ENCODE results near the gene GABRG2. TPM values are rescaled to one million over a fixed set of nuclear protein-coding genes. Genes with fewer than 3 reads are reported as not detected.

The GABRG2 gene
- polyA plus RNA-seq, 1 of the 3 experiments (the other 2 are of a cell fraction), result not detected

GRCh38 chr5:162132348-162132747 lies 64.8 kb downstream of the GABRG2 start (continued):
- TF ChIP-seq POLR2AphosphoS5 (IDR thresholded peaks at IDR 0.05; ENCODE audit: low read depth, low read length) (no peak), NRF1 (IDR thresholded peaks at IDR 0.05; ENCODE audit: low read depth, low read length) (no peak)

GRCh38 chr5:162139190-162139589 lies 71.6 kb downstream of the GABRG2 start:
- ChIA-PET CTCF (no interaction called here), POLR2A (no interaction called here)
- no peaks in the 10 kb centered on the region for H4K20me1 ChIP-seq (ENCODE audit: insufficient read depth)
- no peaks in the 10 kb centered on the region for H3K79me2 ChIP-seq (ENCODE audit: insufficient read depth)
- H3K9ac ChIP-seq, result no peak overlapping the region
- H3K9me2 ChIP-seq, result no peaks in the 10 kb centered on the region
- H2AFZ ChIP-seq (ENCODE audit: low read depth), result no peak overlapping the region
- no peak overlapping the region for H3K4me3 ChIP-seq (ENCODE audit: low read depth in 2 of 2, low read length in 1 of 2)
- no peaks in the 10 kb centered on the region for H3K36me3 ChIP-seq (replicated peaks in 1 of 2; ENCODE audit: control insufficient read depth in 1 of 2, insufficient read depth in 2 of 2, low read length in 1 of 2)
- no peaks in the 10 kb centered on the region for H3K9me3 ChIP-seq
- no peaks in the 10 kb centered on the region for H3K27me3 ChIP-seq (ENCODE audit: insufficient read depth)
- DNase-seq, result no peak
- H3K4me1 ChIP-seq (ENCODE audit: control insufficient read depth in 1 of 2, insufficient read depth in 2 of 2, low read depth in 1 of 2, low read length in 1 of 2), result no peaks in the 10 kb centered on the region
- H3K4me2 ChIP-seq, result no peak overlapping the region
- 32% methylated on average over 3 of the region's 3 CpGs for WGBS (ENCODE audit: low lambda C conversion rate)
- H3F3A ChIP-seq (replicated peaks; ENCODE audit: insufficient read depth), result no peaks in the 10 kb centered on the region
- TF ChIP-seq ZBTB33 (IDR thresholded peaks at IDR 0.05; ENCODE audit: borderline replicate concordance, low read depth) (no peak), MEF2A (IDR thresholded peaks at IDR 0.05; ENCODE audit: borderline replicate concordance, low read depth) (no peak)
- H3K27ac ChIP-seq (ENCODE audit: low read depth in 2 of 2, low read length in 1 of 2), result no peak overlapping the region

DNA sequence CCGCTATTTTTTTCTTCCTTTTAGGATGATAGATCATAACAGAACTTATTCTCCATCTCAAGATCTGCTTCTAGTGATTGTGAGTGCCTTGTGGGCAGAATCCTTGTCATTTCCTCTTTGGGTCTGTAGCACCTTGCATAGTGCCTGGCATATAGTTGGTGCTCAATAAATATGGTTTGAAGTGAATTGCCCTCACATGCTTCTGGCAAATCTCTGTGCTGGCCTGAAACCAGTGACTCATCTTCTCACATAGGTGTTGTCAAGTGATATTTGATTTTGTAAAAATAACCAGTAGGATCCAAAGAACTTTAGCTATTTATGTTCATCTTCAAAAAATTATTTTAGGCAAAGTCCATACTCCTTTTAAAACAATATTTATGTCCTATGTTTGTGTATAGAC lies 86.7 kb downstream of the GABRG2 start:
- no peaks in the 10 kb centered on the region for H3K4me1 ChIP-seq (ENCODE audit: control insufficient read depth in 1 of 2, insufficient read depth in 2 of 2, low read depth in 1 of 2, low read length in 1 of 2)
- DNase-seq, result no peak
- no peaks in the 10 kb centered on the region for H4K20me1 ChIP-seq (ENCODE audit: insufficient read depth)
- H3K9me2 ChIP-seq, result no peaks in the 10 kb centered on the region
- WGBS (ENCODE audit: low lambda C conversion rate), result 15% methylated on average over 1 of the region's 1 CpG
- H3K79me2 ChIP-seq (ENCODE audit: insufficient read depth), result no peaks in the 10 kb centered on the region
- no peak overlapping the region for H3K4me3 ChIP-seq (ENCODE audit: low read depth in 2 of 2, low read length in 1 of 2)
- H3K27me3 ChIP-seq (ENCODE audit: insufficient read depth), result no peaks in the 10 kb centered on the region
- H2AFZ ChIP-seq (ENCODE audit: low read depth), result no peak overlapping the region
- H3K9me3 ChIP-seq, result no peaks in the 10 kb centered on the region
- no peak overlapping the region for H3K9ac ChIP-seq
- H3F3A ChIP-seq (replicated peaks; ENCODE audit: insufficient read depth), result no peaks in the 10 kb centered on the region
- no peaks in the 10 kb centered on the region for H3K36me3 ChIP-seq (replicated peaks in 1 of 2; ENCODE audit: control insufficient read depth in 1 of 2, insufficient read depth in 2 of 2, low read length in 1 of 2)
- POLR2A ChIA-PET, result no interaction called here
- CTCF ChIA-PET, result no interaction called here
- no peak overlapping the region for H3K27ac ChIP-seq (ENCODE audit: low read depth in 2 of 2, low read length in 1 of 2)
- no peak overlapping the region for H3K4me2 ChIP-seq
- TF ChIP-seq RCOR1 (IDR thresholded peaks at IDR 0.05; ENCODE audit: low read length), result no peak
- no peak for TF ChIP-seq GATA2 (CRISPR knock-in tag; IDR thresholded peaks at IDR 0.05)

DNA sequence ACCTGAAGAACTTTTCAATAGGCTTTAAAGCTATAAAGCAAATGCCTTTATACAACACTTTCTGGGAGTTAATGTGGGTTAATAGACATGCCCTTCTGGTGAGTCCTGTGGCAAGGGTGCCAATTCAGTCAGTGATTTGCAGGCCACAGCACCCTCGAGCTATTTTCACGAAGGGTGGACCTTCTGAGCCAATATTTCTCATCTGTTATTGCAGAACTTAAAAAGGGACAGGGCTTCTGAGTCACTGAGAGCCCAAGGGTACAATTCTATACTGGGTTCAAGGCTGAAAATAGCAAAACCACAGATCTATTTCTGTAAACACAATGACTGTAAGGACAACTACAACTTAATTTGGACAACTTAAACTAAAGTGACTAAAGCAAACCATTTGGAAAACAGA lies 92.8 kb downstream of the GABRG2 start:
- H3K4me2 ChIP-seq, result no peak overlapping the region
- no peaks in the 10 kb centered on the region for H3K4me1 ChIP-seq (ENCODE audit: control insufficient read depth in 1 of 2, insufficient read depth in 2 of 2, low read depth in 1 of 2, low read length in 1 of 2)
- H2AFZ ChIP-seq (ENCODE audit: low read depth), result no peak overlapping the region
- H3K4me3 ChIP-seq (ENCODE audit: low read depth in 2 of 2, low read length in 1 of 2), result no peak overlapping the region
- 0% methylated on average over 2 of the region's 2 CpGs for WGBS (ENCODE audit: low lambda C conversion rate)
- ChIA-PET CTCF (interaction anchor here (0.8 kb wide), 1 partner anchor 21 kb away, joined by 4 read pairs; no protein-coding TSS in a partner anchor), POLR2A (no interaction called here)
- H3K9ac ChIP-seq, result no peak overlapping the region
- no peaks in the 10 kb centered on the region for H3K9me2 ChIP-seq
- no peaks in the 10 kb centered on the region for H3K9me3 ChIP-seq
- no peak for TF ChIP-seq USF2 (IDR thresholded peaks at IDR 0.05; ENCODE audit: borderline replicate concordance, low read depth, low read length)
- TF ChIP-seq RFX5 (IDR thresholded peaks at IDR 0.05; ENCODE audit: low read length), result no peak
- no peak for TF ChIP-seq NFIC (IDR thresholded peaks at IDR 0.05; ENCODE audit: borderline replicate concordance)
- TF ChIP-seq REST (IDR thresholded peaks at IDR 0.05; ENCODE audit: low read depth, low read length), result no peak
- TF ChIP-seq, protein P1, sequence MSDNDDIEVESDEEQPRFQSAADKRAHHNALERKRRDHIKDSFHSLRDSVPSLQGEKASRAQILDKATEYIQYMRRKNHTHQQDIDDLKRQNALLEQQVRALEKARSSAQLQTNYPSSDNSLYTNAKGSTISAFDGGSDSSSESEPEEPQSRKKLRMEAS (IDR thresholded peaks at IDR 0.05; ENCODE audit: low read depth), result no peak
- TF ChIP-seq GABPA (IDR thresholded peaks at IDR 0.05; ENCODE audit: low read depth), result no peak
- no peak for TF ChIP-seq FOXJ3 (CRISPR knock-in tag; IDR thresholded peaks at IDR 0.05)
- no peak for TF ChIP-seq RXRA (IDR thresholded peaks at IDR 0.05; ENCODE audit: borderline replicate concordance, low read depth)
- TF ChIP-seq NRF1 (IDR thresholded peaks at IDR 0.05; ENCODE audit: low read depth, low read length), result no peak
- H3K27me3 ChIP-seq (ENCODE audit: insufficient read depth), result no peaks in the 10 kb centered on the region
- no peaks in the 10 kb centered on the region for H3K79me2 ChIP-seq (ENCODE audit: insufficient read depth)
- H4K20me1 ChIP-seq (ENCODE audit: insufficient read depth), result no peaks in the 10 kb centered on the region
- no peak overlapping the region for H3K27ac ChIP-seq (ENCODE audit: low read depth in 2 of 2, low read length in 1 of 2)
- H3K36me3 ChIP-seq (replicated peaks in 1 of 2; ENCODE audit: control insufficient read depth in 1 of 2, insufficient read depth in 2 of 2, low read length in 1 of 2), result no peaks in the 10 kb centered on the region
- H3F3A ChIP-seq (replicated peaks; ENCODE audit: insufficient read depth), result no peaks in the 10 kb centered on the region
- DNase-seq, result no peak

Data from SK-N-SH (cell line).